Measurements from ENCODE around the gene SLC26A5.

- TF ChIP-seq CTCF (IDR thresholded peaks at IDR 0.05) (no peak), POLR2A (IDR thresholded peaks at IDR 0.05) (no peak), EP300 (IDR thresholded peaks at IDR 0.05) (no peak)
Measured at GRCh38 chr7:103325744-103326143, 120.3 kb downstream of the SLC26A5 start.

Data from ovary (tissue), 3 donors.